ENCODE measurements around the gene LPIN3.
A peak's percentile ranks its signal among the peaks of the same experiment; 100 is the strongest.
"Not testable (repeated sequence)": the region's sequence is repeated elsewhere in the genome, so short reads cannot be mapped to it uniquely, and the experiment has no call there.

LPIN3 gene, protein sequence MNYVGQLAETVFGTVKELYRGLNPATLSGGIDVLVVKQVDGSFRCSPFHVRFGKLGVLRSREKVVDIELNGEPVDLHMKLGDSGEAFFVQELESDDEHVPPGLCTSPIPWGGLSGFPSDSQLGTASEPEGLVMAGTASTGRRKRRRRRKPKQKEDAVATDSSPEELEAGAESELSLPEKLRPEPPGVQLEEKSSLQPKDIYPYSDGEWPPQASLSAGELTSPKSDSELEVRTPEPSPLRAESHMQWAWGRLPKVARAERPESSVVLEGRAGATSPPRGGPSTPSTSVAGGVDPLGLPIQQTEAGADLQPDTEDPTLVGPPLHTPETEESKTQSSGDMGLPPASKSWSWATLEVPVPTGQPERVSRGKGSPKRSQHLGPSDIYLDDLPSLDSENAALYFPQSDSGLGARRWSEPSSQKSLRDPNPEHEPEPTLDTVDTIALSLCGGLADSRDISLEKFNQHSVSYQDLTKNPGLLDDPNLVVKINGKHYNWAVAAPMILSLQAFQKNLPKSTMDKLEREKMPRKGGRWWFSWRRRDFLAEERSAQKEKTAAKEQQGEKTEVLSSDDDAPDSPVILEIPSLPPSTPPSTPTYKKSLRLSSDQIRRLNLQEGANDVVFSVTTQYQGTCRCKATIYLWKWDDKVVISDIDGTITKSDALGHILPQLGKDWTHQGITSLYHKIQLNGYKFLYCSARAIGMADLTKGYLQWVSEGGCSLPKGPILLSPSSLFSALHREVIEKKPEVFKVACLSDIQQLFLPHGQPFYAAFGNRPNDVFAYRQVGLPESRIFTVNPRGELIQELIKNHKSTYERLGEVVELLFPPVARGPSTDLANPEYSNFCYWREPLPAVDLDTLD

DNA sequence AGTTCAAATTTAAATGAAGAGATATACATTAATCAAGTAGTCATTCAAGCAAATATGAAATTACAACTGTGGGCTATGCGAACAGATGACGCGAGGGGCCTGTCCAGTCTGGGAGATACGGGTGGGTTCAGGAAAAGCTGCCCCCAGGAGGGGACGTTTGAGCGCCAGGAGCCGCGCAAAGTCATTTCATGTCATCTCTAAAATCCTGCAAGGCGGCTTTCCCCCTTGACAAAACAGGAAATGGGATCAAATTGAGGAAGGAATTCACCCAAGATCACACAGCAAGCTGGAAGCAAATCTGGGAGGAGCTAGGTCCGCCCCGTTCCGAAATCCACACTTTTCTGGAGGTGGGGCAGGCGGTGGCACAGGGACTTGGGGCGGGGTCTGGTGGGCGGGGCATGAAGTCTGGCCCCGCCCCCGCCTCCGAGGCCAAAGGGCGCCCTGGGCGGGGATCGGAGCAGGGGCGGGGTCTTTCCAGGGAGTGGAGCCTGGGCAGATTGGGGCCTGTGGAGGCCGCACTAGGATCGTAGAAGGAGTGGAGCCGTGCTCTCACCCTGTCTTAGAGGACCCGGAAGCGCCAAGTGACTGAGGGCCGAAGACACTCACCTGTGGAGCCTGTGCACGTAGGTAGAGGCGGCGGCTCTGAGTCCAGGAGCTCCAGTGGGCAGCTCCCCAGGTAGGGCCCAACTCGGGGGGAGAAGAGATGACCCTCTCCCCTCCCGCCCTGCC is at the start of gene LPIN3:
TSS of gene LPIN3 (plus strand) at position 495 of the 729 bp plus-strand sequence. CDS start 4,983 bp downstream, outside the sequence.
- DNase-seq (ENCODE audit: low read depth): no peak
- H3K4me3 ChIP-seq (ENCODE audit: low read depth, low read length): peak within 1 kb of the TSS; percentile 49

DNA sequence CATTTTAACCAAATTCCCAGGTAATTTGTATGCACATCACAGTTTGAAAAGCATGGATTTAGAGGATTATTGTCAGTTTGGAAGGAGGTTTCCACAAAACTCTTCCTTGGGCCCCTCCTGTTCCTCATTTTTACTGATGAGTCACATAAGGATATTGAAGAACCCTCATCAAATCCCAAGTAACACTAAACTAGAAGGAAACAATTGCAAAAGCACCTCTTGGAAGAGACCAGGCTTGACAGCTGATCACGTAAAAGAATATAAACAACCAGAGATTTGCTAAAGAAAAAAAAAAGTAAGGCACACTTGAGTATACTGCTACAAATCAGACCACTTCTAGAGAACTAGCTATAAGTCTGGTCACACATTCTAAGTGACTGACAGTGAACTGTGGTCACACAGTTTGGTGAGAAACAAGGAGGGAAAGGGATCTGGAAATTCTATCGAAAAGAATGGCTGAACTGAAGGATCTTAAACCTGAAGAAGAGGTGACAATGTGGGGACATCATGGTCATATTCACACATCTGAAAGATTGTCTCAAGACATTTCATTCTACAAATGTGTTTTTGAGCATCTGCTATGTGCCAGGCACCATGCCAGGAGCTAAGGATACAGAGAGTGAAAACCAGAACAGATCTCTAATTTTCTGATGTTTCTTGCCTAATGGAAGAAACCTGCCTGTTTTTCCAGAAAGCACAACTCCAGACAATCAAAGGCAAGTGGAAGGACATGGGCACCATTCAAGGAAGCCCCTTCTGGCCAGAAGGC is 47.2 kb upstream of the LPIN3 start:
- H3K4me3 ChIP-seq (ENCODE audit: low read depth, low read length): no peak overlapping the region
- DNase-seq (ENCODE audit: low read depth): peak; percentile 56

DNA sequence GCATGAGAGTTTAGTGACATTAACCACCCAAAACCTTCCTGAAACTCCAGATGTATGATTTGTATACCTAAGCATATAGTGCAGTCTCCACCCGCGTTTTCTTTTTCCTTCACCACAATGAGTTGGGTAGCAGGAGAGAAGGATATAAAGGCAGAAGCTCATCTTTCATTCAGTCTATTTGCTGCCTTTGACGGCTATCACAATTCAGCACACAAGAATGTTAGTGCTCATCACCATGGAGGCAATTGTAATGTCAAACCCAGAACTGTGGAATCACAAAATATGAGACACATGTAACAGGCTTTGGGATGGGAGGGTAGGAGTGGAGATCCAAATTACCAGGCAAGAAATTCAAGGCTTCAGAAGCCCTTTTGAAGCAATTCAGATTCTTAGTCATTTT is 40.7 kb upstream of the LPIN3 start:
- no peak overlapping the region for H3K4me3 ChIP-seq (ENCODE audit: low read depth, low read length)
- DNase-seq (ENCODE audit: low read depth): no peak

DNA sequence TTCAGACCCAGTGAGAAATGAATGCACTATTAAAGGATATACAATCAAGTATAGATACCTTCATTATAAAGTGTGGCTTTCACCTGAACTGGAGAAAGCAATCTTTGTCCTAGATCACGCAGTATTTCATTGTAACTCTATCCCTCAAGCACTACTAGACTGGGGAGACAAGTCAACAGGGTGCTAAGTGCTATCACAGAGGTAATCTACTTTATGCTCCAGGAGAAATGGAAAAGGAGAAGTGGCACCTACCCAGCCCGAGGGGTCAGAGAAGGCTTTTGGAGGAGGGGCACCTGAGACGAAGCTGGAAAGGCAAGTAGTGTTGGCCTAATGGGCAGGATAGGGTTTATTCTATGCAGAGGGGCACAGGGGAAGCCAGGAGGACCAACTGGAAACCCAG is 40.2 kb upstream of the LPIN3 start:
- DNase-seq (ENCODE audit: low read depth): no peak
- H3K4me3 ChIP-seq (ENCODE audit: low read depth, low read length): no peak overlapping the region

DNA sequence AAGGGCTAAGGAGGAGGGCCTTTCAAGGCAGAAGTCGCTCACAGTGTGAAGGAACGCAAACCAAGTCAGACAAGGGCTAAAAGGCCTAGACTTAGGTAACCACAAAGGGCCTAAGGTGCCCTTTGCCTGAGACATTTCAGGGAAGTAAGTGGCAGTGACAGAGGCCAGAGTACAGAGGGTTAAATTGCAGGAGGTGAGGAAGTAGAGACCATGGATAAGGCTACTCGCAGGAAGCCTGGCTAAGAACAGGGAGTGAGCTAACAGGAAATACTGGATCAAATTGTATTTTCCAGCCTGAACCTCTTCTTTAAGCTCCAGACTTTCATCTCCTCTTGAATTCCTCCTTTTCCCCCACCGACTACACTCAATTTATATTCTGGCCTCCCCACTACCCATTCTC is 39.7 kb upstream of the LPIN3 start:
- H3K4me3 ChIP-seq (ENCODE audit: low read depth, low read length): no peak overlapping the region
- no peak for DNase-seq (ENCODE audit: low read depth)

DNA sequence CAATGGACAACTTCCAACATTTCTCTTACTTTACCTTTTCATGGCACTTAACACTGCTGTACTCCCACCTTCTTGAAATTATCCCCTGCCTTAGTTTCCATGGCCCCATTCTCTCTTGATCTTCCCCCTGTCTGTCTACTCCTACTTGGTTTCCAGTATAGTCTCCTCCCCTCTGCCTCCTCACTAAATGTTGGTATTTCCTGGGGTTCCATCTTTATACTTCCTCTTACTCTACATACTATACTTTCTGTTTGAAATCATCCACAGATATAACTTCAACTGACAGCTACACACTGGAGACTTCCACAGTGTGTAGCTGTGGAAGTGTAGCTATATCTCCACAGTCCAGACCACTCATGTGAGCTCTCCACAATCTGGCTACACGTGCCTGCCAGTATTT is 36.6 kb upstream of the LPIN3 start:
- DNase-seq (ENCODE audit: low read depth): no peak
- no peak overlapping the region for H3K4me3 ChIP-seq (ENCODE audit: low read depth, low read length)

DNA sequence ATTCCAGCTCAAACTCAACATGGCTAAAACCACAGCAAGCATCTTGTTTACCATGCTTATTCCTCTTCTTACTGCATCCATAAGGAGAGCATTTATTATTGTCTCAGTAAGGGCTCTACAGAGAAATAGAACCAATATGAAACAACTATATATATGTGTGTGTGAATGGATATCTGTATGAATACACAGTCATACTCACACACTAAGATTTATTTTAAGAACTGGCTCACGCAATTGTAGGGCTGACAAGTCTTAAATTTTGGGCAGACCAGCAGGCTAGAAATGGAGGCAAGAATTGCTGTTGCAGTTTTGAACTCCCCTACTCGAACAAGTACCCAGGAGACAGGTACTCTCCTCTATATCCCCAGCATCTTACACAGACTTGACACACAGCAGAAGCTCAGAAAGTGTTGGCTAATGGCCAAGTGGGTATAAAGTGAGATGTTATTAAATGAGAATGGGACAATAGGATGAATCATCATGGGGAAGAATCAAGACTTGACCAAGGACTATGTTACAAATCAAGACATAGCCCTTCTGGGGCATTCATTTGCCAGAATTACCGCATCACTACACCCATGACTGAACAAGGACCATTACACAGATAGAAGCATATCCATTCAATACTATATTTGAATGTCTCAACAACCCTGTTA is 36.1 kb upstream of the LPIN3 start:
- H3K4me3 ChIP-seq (ENCODE audit: low read depth, low read length): no peak overlapping the region
- DNase-seq (ENCODE audit: low read depth): no peak

DNA sequence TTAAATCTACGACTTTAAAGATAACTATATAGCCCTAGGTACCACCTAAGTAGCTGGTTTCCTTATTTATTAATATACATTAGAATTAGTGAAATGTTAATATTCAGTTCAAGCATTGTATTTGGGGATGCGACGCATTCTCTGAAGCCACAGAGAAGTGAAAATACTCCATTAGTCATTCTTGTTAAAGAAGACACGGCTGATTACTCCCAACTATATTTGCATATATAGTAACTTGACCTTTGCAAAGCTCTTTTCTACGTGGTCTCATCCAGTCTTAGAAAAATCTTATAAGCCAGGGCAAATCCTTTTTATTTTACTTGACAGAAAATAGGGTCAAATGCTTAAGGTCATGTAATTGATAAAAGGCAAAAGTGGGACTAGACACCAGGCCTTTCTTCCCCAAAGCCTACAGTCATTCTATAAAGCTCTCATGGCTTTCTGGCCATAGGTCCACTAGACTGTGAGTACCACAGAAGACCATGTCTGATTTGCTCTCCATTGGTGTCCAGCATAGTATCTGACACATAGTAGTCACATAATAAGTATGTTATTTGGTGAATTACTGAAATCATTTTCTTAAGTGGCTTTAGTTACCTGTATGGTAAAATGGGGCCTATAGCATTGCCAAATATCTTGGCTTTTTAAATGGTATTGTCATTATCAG is 34.4 kb upstream of the LPIN3 start:
- no peak overlapping the region for H3K4me3 ChIP-seq (ENCODE audit: low read depth, low read length)
- DNase-seq (ENCODE audit: low read depth): no peak

DNA sequence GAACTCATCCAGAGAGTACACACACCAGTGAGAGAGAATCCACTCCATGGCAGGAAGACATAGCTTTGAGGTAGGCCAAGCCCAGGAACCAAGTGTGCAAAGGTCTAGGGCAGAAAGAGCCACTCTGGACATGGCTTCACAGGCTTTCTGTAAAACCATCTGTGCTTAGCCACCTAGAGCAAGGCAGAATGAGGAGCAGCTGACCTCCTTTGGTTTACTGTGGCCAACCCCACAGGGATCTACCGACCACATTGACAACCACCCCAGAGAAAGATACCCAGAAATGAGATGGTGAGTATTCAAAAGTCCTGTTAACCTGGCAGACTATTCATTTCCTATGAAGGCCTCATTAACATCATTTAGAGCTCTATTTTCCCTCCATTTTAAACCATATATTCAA is 33.6 kb upstream of the LPIN3 start:
- no peak for DNase-seq (ENCODE audit: low read depth)
- no peak overlapping the region for H3K4me3 ChIP-seq (ENCODE audit: low read depth, low read length)

DNA sequence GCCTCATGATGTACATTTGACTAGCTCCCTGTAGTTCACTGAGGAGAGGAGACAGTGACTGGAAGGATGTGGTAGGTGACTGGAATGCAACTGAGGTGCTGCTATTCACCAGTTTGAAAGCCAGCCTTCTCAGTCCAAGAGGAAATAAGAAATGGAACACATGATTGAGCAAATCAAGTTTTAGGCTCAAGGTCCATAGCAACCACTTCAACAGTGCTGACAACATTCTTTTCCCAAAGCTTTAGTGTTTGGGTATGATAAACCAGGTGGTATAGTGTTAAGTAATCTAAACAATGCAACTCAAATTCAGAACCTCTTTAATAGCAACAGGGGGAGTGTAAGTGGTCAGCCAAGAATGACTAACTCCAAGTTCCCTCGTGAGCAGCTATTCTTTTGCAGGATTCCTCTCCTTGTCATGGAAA is 32.3 kb upstream of the LPIN3 start:
- H3K4me3 ChIP-seq (ENCODE audit: low read depth, low read length): no peak overlapping the region
- peak; percentile 51 for DNase-seq (ENCODE audit: low read depth)

DNA sequence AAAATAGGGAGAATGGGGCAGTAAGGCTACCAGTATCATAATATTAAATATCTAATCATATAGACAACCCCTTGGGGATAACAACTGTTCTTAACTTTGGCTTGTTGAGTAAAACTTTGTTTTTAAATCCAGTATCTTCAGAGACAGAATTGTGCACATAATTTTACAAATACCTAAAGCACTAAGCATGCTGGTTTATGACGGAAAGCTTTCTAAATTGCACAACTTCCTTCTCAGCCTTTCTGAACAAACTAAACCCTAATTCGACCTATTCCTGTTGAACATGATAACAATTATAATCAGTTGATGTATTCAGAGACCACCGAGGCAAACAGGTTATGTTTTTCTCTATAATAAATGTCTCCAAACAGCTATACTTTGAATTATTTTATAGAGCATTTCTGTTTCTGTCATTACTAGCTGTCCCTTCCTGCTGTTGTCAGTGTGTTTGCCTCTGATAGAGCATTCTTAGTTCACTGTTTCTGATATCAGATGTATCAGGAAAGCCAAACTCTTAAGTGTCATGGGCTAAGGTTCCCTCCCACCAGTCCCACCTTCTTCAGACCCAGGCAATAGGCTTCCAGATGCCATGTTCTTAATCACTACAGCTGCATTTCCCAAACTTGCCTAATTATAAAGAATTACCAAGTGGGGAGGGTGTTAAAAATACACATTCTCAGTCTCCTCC is 31.8 kb upstream of the LPIN3 start:
- no peak overlapping the region for H3K4me3 ChIP-seq (ENCODE audit: low read depth, low read length)
- no peak for DNase-seq (ENCODE audit: low read depth)

DNA sequence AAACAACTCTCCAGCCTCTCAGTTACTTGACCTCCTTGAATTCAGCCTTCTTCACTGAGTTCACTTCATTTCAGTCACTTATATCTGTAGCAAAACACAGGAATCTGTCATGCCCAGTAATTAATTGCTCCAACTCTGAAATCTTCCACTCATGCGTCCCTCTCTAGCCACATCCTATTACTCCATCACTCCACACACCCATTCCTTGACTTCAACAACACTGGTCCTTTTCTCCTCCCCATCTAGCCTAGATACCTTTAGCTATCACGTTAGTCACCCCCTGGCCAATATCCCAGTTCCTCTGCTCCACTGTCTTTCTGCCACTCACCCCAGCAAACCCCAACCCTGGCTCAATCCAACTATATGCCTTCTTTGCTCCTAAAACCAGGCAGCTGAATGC is 30.8 kb upstream of the LPIN3 start:
- H3K4me3 ChIP-seq (ENCODE audit: low read depth, low read length): no peak overlapping the region
- peak; percentile 62 for DNase-seq (ENCODE audit: low read depth)

DNA sequence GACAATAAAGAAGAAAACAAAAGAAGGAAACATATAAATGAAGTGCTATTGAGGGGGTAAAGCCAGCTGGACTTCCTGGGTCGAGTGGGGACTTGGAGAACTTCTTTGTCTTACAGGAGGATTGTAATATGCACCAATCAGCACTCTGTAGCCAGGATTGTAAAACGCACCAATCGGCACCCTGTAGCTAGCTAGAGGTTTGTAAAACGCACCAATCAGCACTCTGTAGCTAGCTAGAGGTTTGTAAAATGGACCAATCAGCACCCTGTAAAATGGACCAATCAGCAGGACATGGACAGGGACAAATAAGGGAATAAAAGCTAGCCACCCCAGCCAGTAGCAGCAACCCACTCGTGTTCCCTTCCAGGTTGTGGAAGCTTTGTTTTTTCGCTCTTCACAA is 28.6 kb upstream of the LPIN3 start:
- not testable (repeated sequence) for H3K4me3 ChIP-seq (ENCODE audit: low read depth, low read length); DNase-seq (ENCODE audit: low read depth)

DNA sequence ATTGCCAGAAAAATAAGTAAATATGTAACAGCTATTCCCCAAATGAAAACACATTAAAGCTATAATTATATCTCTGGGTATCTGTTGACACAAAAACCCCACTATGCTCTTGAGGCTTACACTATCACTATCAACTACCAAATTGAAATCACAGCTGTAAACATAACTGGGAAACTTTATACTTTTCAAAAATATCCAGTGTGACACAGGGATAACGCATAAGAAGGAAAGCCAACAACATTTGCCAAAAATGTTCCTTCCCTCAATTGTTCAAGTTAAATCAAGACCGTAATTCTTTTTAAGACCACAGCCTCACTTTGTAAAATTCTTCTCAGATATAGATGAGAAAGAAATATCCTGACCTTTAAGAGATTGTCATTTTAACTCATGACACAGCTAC is 26.2 kb upstream of the LPIN3 start:
- DNase-seq (ENCODE audit: low read depth): no peak
- H3K4me3 ChIP-seq (ENCODE audit: low read depth, low read length): no peak overlapping the region

DNA sequence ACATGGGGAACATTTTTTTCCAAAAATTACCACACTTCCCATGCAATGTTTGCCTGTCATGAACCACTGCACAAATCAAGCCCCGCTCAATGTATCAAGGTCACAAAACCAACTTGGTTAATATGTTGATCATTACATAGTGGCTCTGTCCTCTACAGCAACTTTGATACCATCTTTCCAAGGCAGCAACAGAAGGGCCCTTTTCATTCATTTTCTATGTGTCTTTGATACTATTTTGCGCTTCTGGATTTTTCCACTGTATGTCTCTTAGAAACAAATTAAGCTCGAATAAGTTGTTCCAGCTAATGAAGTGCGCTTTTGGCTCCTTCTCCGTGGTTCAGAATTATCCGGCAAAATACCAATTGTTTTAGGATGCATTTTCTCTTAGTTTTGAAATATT is 24.6 kb upstream of the LPIN3 start:
- peak overlapping the region; percentile 72 for H3K4me3 ChIP-seq (ENCODE audit: low read depth, low read length)
- no peak for DNase-seq (ENCODE audit: low read depth)

DNA sequence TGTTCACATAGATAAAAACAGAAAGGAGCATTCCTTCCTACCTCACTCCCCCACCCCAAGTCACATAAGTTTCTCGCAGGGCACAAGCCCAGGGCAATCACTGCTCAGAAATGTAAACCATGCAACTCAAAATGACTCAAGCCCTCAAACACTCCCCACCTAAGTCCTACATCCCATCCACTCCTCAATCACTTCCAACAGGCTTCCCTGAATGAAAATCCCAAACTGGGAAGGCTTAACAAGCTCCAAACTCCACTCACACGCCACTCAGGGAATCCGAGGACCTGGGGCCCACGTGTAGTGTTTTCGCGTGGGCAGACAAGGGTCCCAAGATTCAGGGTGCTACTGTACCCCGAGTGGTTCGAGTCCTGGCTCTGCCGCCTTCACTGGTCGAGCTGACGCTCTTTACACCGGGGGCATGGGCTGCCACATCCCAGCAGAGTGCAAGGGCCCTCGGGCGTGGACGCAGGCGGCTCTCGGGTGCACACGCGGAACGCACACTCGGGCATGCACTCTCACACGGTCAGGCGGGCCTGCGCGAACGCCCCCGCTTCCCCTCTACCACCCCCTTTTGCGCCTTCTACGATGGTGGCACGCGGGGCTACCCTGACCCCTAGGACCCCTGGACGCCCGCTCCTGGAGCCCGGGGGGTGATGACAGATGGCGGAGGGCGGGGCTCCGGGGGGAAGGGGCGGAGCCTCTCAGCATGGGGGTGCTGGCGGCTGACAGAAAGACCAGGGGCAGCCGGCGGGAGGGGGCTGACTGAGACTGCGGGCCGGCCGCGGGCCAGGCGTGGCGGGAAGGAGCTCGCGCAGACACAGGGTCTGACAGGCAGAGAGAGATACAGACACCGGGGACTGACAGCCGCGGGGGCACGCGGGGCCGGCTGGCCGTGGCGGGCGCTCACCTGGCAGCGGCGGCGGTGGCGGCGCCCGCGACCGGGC is 23.7 kb upstream of the LPIN3 start:
- DNase-seq (ENCODE audit: low read depth): no peak
- peak overlapping the region; percentile 72 for H3K4me3 ChIP-seq (ENCODE audit: low read depth, low read length)

Data from skeletal muscle cell (primary cell).